Glutamatergic neuron (in vitro differentiated cells): Measurements from ENCODE around the gene ADAM33. TPM values are rescaled to one million over a fixed set of nuclear protein-coding genes. Genes with fewer than 3 reads are reported as not detected.

Experiments
- DNase-seq: peaks from one replicate; pipeline ENCODE4 v3.0.0; 2022
- H3K27ac Mint-ChIP-seq: one replicate; pipeline ENCODE4 v1.8.0; 2020; ENCODE audit warnings: mild to moderate bottlenecking, mixed read lengths, inconsistent platforms; ENCODE audit not compliant: unreplicated experiment
- H3K27me3 Mint-ChIP-seq: one replicate; pipeline ENCODE4 v1.8.0; 2020; ENCODE audit warnings: mild to moderate bottlenecking, moderate library complexity, mixed read lengths, inconsistent platforms; ENCODE audit not compliant: unreplicated experiment
- H3K36me3 Mint-ChIP-seq: one replicate; pipeline ENCODE4 v1.8.0; 2020; ENCODE audit warnings: mild to moderate bottlenecking, mixed read lengths, inconsistent platforms; ENCODE audit not compliant: unreplicated experiment
- H3K4me1 Mint-ChIP-seq: one replicate; pipeline ENCODE4 v1.8.0; 2020; ENCODE audit warnings: mild to moderate bottlenecking, low read depth, mixed read lengths, inconsistent platforms; ENCODE audit not compliant: unreplicated experiment
- H3K4me3 Mint-ChIP-seq: one replicate; pipeline ENCODE4 v1.8.0; 2020; ENCODE audit warnings: mild to moderate bottlenecking, mixed read lengths, inconsistent platforms; ENCODE audit not compliant: unreplicated experiment
- H3K9me3 Mint-ChIP-seq: one replicate; pipeline ENCODE4 v1.8.0; 2020; ENCODE audit warnings: mild to moderate bottlenecking, moderate library complexity, mixed read lengths, inconsistent platforms; ENCODE audit not compliant: unreplicated experiment
- total RNA-seq: library from RNA; stranded (reverse); fragmentation: NEBNext Ultra II Directional; extraction: Animal tissue kit (Norgen Biotek cat#: 25700); gene quantifications from one replicate; pipeline ENCODE4 v1.2.1, GENCODE V29; 2021; ENCODE audit not compliant: unreplicated experiment
- TF ChIP-seq, protein P1 (sequence below): fragments of 200-600 bp; sonication (generic); IDR thresholded peaks from one replicate; pipeline ENCODE4 v1.5.0; 2021; ENCODE audit not compliant: partially characterized antibody, unreplicated experiment

The ADAM33 gene
- total RNA-seq, 1 donor from 2014 or later, result 0.27 TPM

- no peak for DNase-seq
- no peaks in the 10 kb centered on the region for H3K9me3 Mint-ChIP-seq
- no peaks in the 10 kb centered on the region for H3K4me1 Mint-ChIP-seq
- no peak overlapping the region for H3K27ac Mint-ChIP-seq
- H3K36me3 Mint-ChIP-seq, result no peaks in the 10 kb centered on the region
- TF ChIP-seq, protein P1, sequence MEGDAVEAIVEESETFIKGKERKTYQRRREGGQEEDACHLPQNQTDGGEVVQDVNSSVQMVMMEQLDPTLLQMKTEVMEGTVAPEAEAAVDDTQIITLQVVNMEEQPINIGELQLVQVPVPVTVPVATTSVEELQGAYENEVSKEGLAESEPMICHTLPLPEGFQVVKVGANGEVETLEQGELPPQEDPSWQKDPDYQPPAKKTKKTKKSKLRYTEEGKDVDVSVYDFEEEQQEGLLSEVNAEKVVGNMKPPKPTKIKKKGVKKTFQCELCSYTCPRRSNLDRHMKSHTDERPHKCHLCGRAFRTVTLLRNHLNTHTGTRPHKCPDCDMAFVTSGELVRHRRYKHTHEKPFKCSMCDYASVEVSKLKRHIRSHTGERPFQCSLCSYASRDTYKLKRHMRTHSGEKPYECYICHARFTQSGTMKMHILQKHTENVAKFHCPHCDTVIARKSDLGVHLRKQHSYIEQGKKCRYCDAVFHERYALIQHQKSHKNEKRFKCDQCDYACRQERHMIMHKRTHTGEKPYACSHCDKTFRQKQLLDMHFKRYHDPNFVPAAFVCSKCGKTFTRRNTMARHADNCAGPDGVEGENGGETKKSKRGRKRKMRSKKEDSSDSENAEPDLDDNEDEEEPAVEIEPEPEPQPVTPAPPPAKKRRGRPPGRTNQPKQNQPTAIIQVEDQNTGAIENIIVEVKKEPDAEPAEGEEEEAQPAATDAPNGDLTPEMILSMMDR, result no peak
- H3K27me3 Mint-ChIP-seq, result peaks cover 3% of the 10 kb centered on the region
- H3K4me3 Mint-ChIP-seq, result no peak overlapping the region
Observed at GRCh38 chr20:3702611-3703391, 21.0 kb upstream of the ADAM33 start.

DNA sequence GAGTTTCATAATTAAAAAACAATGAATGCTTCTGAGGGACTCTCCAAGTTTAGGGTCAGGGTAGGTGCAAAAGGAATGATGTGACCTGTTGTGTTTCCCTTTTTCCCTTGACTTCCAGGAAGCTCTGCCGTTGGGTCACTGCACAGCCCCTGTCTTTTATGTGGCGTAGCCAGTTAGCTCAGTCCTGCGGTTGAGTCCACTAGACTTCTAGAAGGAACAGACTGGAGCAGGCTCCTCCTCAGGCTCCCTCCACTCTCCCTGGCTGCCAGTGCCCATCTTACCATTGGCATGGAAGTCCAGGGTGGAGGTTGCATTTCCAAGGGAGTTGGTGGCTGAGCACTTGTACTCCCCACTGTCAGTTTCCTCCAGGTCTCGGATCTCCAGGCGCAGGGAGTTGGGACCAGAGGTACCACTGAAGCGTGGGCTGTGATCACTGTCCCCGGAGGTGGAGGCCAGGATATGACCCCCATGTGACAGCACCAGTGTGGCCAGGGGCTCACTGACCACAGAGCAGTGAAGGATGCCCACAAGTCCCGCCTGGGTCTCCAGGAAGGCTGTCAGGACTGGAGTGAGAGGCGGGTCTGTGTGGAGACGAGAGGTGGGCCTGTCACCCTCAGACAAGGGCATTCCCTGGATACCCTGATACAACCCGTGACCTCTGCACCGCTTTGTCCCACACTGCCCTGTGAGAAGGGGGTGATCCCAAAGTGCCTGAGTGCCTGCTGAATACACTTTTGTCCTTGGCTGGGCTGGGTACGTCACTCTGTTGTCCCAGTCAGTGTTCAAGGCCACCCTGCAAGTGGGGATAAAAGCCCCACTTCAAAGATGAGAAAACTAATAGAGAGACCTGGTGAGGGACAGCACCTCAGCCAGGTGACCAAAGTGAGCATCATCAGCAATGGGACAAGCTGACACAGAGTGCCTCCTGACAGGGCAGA, 19.5 kb upstream of the ADAM33 start:
- no peaks in the 10 kb centered on the region for H3K4me1 Mint-ChIP-seq
- no peak overlapping the region for H3K27ac Mint-ChIP-seq
- TF ChIP-seq, protein P1, result no peak
- no peak overlapping the region for H3K4me3 Mint-ChIP-seq
- no peak for DNase-seq
- H3K36me3 Mint-ChIP-seq, result no peaks in the 10 kb centered on the region
- no peaks in the 10 kb centered on the region for H3K27me3 Mint-ChIP-seq
- H3K9me3 Mint-ChIP-seq, result no peaks in the 10 kb centered on the region

DNA sequence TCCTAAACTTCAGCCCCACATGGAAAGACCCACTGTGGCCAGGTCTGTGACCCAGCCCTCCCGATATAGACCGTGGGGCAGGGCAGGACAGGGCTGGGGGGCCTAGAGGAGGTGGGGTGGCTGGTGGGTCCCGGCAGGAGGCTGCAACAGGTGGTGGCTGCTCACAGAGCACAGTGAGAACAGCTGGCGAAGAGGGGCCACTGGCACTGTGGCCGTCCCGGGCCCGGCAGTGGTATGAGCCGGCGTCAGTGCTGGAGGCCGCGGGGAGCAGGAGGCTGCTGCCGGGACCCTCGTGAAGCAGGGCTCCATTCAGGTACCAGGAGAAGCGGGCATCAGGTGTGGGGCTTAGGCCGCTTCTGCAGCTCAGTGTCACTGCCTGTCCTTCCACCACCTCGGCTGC, 17.2 kb upstream of the ADAM33 start:
- no peak for DNase-seq
- no peaks in the 10 kb centered on the region for H3K4me1 Mint-ChIP-seq
- no peaks in the 10 kb centered on the region for H3K9me3 Mint-ChIP-seq
- H3K36me3 Mint-ChIP-seq, result no peaks in the 10 kb centered on the region
- TF ChIP-seq, protein P1, result no peak
- no peaks in the 10 kb centered on the region for H3K27me3 Mint-ChIP-seq
- H3K27ac Mint-ChIP-seq, result no peak overlapping the region
- H3K4me3 Mint-ChIP-seq, result no peak overlapping the region

GRCh38 chr20:3698591-3699001, 16.8 kb upstream of the ADAM33 start:
- H3K27me3 Mint-ChIP-seq, result no peaks in the 10 kb centered on the region
- TF ChIP-seq, protein P1, result no peak
- peaks cover 2% of the 10 kb centered on the region for H3K9me3 Mint-ChIP-seq
- H3K36me3 Mint-ChIP-seq, result no peaks in the 10 kb centered on the region
- H3K4me3 Mint-ChIP-seq, result no peak overlapping the region
- DNase-seq, result no peak
- H3K4me1 Mint-ChIP-seq, result no peaks in the 10 kb centered on the region
- H3K27ac Mint-ChIP-seq, result no peak overlapping the region
